SU-DHL-6 (cell line): ENCODE results near the gene SLC12A8.

ENCODE experiments used
- EZH2phosphoT487 ChIP-seq: fragments of 200-600 bp; sonication (generic), shearing (Covaris generic); conservative IDR thresholded peaks from 2 replicates; pipeline ENCODE4 v1.6.1; 2018; ENCODE audit warnings: mild to moderate bottlenecking, antibody characterized with exemption, low read length, moderate library complexity, mixed read lengths
- TF ChIP-seq, protein P1 (sequence below): fragments of 200-600 bp; sonication (generic); IDR thresholded peaks from one replicate; pipeline ENCODE4 v1.5.1; 2017; ENCODE audit warnings: antibody characterized with exemption, mild to moderate bottlenecking, low read length, moderate library complexity; ENCODE audit not compliant: insufficient read depth, poor library complexity, severe bottlenecking

- TF ChIP-seq, protein P1, sequence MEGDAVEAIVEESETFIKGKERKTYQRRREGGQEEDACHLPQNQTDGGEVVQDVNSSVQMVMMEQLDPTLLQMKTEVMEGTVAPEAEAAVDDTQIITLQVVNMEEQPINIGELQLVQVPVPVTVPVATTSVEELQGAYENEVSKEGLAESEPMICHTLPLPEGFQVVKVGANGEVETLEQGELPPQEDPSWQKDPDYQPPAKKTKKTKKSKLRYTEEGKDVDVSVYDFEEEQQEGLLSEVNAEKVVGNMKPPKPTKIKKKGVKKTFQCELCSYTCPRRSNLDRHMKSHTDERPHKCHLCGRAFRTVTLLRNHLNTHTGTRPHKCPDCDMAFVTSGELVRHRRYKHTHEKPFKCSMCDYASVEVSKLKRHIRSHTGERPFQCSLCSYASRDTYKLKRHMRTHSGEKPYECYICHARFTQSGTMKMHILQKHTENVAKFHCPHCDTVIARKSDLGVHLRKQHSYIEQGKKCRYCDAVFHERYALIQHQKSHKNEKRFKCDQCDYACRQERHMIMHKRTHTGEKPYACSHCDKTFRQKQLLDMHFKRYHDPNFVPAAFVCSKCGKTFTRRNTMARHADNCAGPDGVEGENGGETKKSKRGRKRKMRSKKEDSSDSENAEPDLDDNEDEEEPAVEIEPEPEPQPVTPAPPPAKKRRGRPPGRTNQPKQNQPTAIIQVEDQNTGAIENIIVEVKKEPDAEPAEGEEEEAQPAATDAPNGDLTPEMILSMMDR, result no peak
- TF ChIP-seq EZH2phosphoT487, result no peak
These were observed 140.2 kb downstream of the SLC12A8 start for GRCh38 chr3:125072301-125072700.
